IPS DF 4.7 (cell line): ENCODE measurements around the gene AIG1.

ENCODE experiments used
- DNase-seq: peaks from one replicate; pipeline ENCODE4 v3.0.0-alpha.2; 2013; ENCODE audit warnings: low spot score; ENCODE audit errors: extremely low read depth

The AIG1 gene

DNA sequence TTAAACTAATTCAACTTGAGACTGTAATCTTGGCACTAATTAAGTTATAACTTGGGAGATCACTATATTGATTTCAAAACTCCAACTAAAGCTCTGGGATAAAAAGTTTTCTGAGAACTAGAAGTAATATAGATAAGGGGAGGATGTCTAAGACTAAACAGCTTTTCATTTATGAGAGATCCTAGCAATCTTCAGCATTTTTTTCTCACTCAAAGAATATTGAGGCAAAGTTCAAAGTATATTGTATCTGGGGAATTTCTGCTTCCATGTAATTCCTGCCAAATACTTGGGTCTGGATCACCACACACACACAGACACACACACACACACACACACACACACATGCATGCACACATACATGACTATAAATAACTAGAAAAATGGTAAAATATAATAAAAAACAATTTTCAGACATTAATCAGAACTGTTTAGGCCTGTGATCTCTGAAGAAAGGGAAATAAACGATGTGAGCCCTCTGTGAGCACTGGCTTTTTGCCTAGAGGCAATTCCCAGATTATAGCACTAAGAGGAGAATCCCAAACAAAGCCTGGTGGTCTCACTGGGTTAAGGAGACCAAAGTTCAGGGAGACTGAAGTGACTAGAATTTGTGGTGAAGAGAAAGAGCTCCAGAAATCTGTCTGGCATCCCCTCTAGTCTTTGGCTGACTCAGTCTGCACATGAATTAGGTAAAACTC lies 297.0 kb downstream of the AIG1 start:
- DNase-seq = no peak

DNA sequence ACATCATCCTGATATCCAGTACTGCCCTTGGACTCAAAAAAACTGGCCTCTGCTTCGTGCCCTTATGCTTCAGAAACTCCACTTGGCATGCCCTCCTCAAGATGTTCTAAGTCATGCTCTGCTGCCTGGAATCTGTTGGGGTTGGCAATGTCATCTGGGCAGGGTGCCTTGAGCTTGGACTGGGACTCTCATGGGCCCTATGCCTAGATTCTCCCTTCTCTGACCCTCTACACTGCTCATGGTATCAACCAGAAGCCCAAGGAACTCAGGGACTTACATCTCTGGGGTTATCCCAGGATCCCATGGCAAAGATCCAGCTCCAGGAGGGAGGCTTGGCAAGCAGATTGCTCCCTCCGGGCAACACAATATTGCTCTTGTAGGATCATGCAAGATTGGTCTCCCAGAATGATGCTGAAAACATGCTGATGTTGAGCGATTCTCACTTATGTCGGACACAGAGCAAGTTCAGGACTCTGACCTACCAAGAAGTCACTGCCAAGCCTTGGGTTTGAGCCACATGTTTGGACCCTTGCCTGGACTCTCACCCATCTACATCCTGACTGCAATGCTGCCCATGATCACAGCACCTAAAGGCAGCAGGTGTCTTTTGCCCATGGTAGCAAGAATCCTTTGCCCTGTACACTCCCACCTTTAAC lies 301.0 kb downstream of the AIG1 start:
- no peak for DNase-seq

DNA sequence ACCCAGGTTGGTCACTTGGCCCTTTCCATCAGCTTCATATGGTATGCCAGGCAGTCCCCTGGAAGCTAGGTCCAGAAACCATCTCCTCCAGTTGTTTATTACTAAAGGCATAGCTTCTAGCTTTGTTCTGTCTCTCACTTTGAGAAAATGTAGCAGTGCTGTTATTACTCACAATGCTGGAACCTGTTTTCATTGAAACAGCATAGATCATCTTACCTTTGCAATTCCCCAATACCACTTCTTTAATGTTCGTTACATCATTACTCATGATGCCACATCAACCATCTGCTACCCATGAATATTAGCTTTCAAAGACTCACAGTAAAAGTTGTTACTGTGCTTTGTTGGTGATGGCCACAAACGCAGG lies 301.5 kb downstream of the AIG1 start:
- DNase-seq = no peak

GRCh38 chr6:143363299-143363698 lies 302.6 kb downstream of the AIG1 start:
- no peak for DNase-seq

- no peak for DNase-seq
Measured at GRCh38 chr6:143368426-143368825, 307.7 kb downstream of the AIG1 start.

- DNase-seq = no peak
Measured at GRCh38 chr6:143369971-143370370, 309.3 kb downstream of the AIG1 start.

DNA sequence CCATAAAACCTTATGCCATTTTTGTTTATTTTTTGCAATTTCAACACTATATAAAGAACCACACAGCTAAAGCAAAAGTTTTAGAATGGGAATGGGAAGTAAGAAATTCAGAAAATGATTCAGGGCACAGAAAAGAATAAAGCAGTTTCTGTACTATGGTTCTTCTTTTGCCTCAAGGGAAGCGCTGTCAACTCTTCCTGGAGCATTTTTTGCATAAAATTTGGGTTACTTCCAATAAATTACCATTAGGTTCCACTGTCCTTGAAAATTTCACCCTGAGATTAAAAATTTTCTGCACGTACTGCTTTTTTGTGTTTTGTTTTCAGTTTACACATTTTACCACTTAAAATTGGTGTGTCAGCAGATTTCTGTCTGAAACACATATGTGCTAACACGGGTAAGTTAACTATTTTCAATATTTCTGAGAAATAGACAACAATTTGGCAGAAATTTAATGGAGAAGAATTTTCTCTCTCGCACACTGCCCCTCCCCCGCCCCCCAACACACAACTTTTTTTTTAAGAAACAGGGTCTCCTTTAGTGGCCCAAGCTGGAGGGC lies 310.2 kb downstream of the AIG1 start:
- no peak for DNase-seq

DNA sequence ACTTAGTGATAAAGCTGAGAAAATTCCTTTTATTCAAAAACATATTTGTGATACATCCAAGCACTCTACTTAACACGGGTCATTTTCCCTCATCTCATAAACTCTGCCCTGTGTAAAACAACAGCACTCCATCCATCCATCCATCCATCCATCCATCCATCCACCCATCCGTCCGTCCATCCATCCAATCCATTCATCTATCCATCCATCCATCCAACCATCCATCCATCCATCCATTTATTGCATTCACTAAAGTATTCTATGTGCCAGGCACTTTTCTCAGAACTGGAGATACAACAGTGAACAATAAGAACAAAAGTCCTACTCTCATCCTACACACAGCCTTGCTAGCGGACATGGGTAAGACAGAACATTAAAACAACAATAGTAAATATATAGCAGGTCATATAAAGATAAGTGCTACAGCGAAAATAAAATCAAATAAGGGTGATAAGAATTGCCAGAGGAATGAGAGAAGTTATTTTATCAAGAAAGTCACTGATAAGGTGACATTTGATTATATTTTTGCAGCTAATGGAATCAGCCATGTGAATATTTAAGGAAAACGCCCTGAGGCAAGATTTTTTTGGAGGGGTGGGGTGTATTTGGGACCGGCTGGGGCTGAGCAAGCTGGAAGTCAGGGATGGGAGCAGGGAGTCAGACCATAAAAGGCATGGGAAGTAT lies 311.7 kb downstream of the AIG1 start:
- no peak for DNase-seq

- no peak for DNase-seq
Measured at GRCh38 chr6:143374014-143374413, 313.3 kb downstream of the AIG1 start.

GRCh38 chr6:143375022-143375585 lies 314.4 kb downstream of the AIG1 start:
- no peak for DNase-seq

GRCh38 chr6:143376375-143376774 lies 315.7 kb downstream of the AIG1 start:
- DNase-seq = no peak

DNA sequence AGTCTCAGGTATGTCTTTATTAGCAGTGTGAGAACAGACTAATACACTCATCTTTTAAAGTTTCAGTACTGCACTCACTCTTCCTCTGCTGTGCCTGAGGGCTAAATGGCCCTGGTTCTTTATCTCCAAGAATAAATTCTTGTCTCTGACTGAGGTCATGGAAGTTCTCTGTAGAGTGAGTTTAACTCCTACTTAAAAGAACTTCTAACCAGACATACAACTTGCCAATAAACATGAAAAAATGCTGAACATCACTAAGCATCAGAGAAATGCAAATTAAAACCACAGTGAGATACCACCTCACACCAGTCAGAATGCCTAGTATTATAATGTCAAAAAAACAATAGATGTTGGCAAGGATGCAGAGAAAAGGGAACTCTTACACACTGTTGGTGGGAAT lies 316.2 kb downstream of the AIG1 start:
- DNase-seq = no peak

GRCh38 chr6:143385636-143386035 lies 324.9 kb downstream of the AIG1 start:
- DNase-seq = no peak

DNA sequence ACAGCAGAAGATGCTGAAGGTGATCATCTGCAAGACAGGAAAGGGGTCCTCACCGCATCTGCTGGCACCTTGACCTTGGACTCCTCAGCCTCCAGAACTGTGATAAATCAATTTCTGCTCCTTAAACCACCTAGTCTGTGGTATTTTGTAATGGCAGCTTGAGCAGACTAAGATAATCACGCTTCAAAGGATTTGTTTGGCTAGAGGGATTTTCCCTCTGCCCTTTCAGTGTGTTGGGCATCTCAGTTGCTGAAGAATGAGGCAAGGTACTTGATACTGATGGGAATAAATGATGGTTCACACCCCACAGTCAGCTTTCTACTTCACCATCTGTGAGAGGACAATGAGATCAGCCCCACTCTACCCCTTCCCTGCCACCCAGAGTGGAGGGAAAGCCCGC lies 329.6 kb downstream of the AIG1 start:
- no peak for DNase-seq
